ENCODE results near the gene VPS26B. TPM values are rescaled to one million over a fixed set of nuclear protein-coding genes. Genes with fewer than 3 reads are reported as not detected.

The VPS26B gene
- total and polyA plus RNA-seq, 9 of the 15 experiments (the other 6 are each of a cell fraction or from before 2014, with no cell fraction given): 3.5 to 43.3 (median 27.4) TPM

GRCh38 chr11:134181707-134182106 lies 42.8 kb upstream of the VPS26B start (continued):
- TF ChIP-seq TARDBP (IDR thresholded peaks at IDR 0.05): no peak
- TF ChIP-seq MXD1 (CRISPR knock-in tag; IDR thresholded peaks at IDR 0.05; ENCODE audit: borderline replicate concordance, poor library complexity, severe bottlenecking): no peak
- no peak for TF ChIP-seq TCF15 (CRISPR knock-in tag; IDR thresholded peaks at IDR 0.05)
- TF ChIP-seq ZNF277 (CRISPR knock-in tag; IDR thresholded peaks at IDR 0.05; ENCODE audit: borderline replicate concordance): no peak
- TF ChIP-seq FOXA3 (CRISPR knock-in tag; conservative IDR thresholded peaks at IDR 0.05 in 1 of 2, IDR thresholded peaks at IDR 0.05 in 1 of 2): no peak
- TF ChIP-seq HNRNPUL1 (IDR thresholded peaks at IDR 0.05; ENCODE audit: low read length): no peak
- TF ChIP-seq SIX5 (IDR thresholded peaks at IDR 0.05; ENCODE audit: borderline replicate concordance in 1 of 2, insufficient read depth in 1 of 2, low read depth in 1 of 2, low read length in 2 of 2): no peak
- TF ChIP-seq POLR3G (IDR thresholded peaks at IDR 0.05; ENCODE audit: extremely low read depth, insufficient read length, insufficient replicate concordance): no peak
- TF ChIP-seq HOMEZ (CRISPR knock-in tag; IDR thresholded peaks at IDR 0.05): no peak

Measured in K562 (cell line).